Measurements from ENCODE around the gene ZNF888. TPM values are rescaled to one million over a fixed set of nuclear protein-coding genes. Genes with fewer than 3 reads are reported as not detected.
A peak's percentile ranks its signal among the peaks of the same experiment; 100 is the strongest.
"Not testable (repeated sequence)": the region's sequence is repeated elsewhere in the genome, so short reads cannot be mapped to it uniquely, and the experiment has no call there.

Gene ZNF888
- total and polyA plus RNA-seq, 5 donors from 2014 or later = 1.7 to 5.0 (median 2.4) TPM

- H3K4me3 Mint-ChIP-seq = peak within 1 kb of the TSS; percentile 85 to 96 (median 94)
- H3K9me3 ChIP-seq (ENCODE audit: control insufficient read depth in 2 of 2, low read length in 2 of 2) = peaks cover 3 to 15% of the 10 kb centered on the region in 2 experiments
- H3K4me1 Mint-ChIP-seq = peaks cover 5 to 34% (median 9%) of the 10 kb centered on the region in 4 donors
- not testable (repeated sequence) for H3K4me1 ChIP-seq (ENCODE audit: control insufficient read depth, insufficient read depth, low read length, poor library complexity, severe bottlenecking); H3K9me3 Mint-ChIP-seq; H3K27me3 ChIP-seq (ENCODE audit: control insufficient read depth, insufficient read depth, low read length); H3K27me3 Mint-ChIP-seq
- peak within 1 kb of the TSS; percentile 86 for H3K4me3 ChIP-seq (ENCODE audit: low read depth, low read length)
- H3K27ac ChIP-seq (ENCODE audit: insufficient read depth, low read length, poor library complexity, severe bottlenecking) = peak within 1 kb of the TSS; percentile 57
- DNase-seq (peak; percentile 55 to 79 (median 71)), ATAC-seq (ENCODE audit: low read depth in 2 of 2) (peak; percentile 98 to 99)
- H3K36me3 ChIP-seq (ENCODE audit: control insufficient read depth, insufficient read depth, low read length) = peaks cover 16% of the 10 kb centered on the region
- peaks cover 16% of the 10 kb centered on the region for H3K36me3 Mint-ChIP-seq
- peak within 1 kb of the TSS; percentile 88 to 96 (median 92) for H3K27ac Mint-ChIP-seq
Observed at GRCh38 chr19:52857378-52858191, 65.6 kb downstream of the ZNF888 start, which contains the start of gene ZNF468. TSS of gene ZNF468 (minus strand) at chr19:52857619. CDS start at chr19:52854272, 3,347 bp downstream.

GRCh38 chr19:52856540-52857377 is 66.5 kb downstream of the ZNF888 start:
- not testable (repeated sequence) for H3K4me1 ChIP-seq (ENCODE audit: control insufficient read depth, insufficient read depth, low read length, poor library complexity, severe bottlenecking); DNase-seq; H3K9me3 Mint-ChIP-seq; H3K27me3 Mint-ChIP-seq; H3K27me3 ChIP-seq (ENCODE audit: control insufficient read depth, insufficient read depth, low read length)
- peaks cover 5 to 34% (median 9%) of the 10 kb centered on the region in 4 donors for H3K4me1 Mint-ChIP-seq
- H3K36me3 Mint-ChIP-seq = peaks cover 16% of the 10 kb centered on the region
- Histone ChIP-seq H3K27ac (ENCODE audit: insufficient read depth, low read length, poor library complexity, severe bottlenecking) (peak overlapping the region; percentile 57), H3K9me3 (ENCODE audit: control insufficient read depth in 2 of 2, low read length in 2 of 2) (peaks cover 3 to 15% of the 10 kb centered on the region in 2 experiments), H3K4me3 (ENCODE audit: low read depth, low read length) (peak overlapping the region; percentile 86), H3K36me3 (ENCODE audit: control insufficient read depth, insufficient read depth, low read length) (peaks cover 23% of the 10 kb centered on the region)
- peak overlapping the region; percentile 85 to 96 (median 94) for H3K4me3 Mint-ChIP-seq
- H3K27ac Mint-ChIP-seq = peak overlapping the region; percentile 88 to 96 (median 92)
- ATAC-seq (ENCODE audit: low read depth in 2 of 2) = peak in 1 of 2 donors; percentile 5

Other genes with a start within 250 kb of the ZNF888 start
- 26.9 TPM for gene ZNF611, start 188.4 kb downstream of the ZNF888 start, total RNA-seq
- 10 to 100 TPM; 19.0 to 34.1 (median 24.2) TPM for gene ZNF611, start 188.4 kb downstream of the ZNF888 start, polyA plus RNA-seq
- gene ZNF600, start 136.6 kb downstream of the ZNF888 start, total RNA-seq = 22.3 TPM
- 10 to 100 TPM in 2 of 4 donors, 1 to 10 TPM in 2; 4.3 to 20.8 (median 14.3) TPM for gene ZNF600, start 136.6 kb downstream of the ZNF888 start, polyA plus RNA-seq
- 6.6 TPM for gene ZNF28, start 101.8 kb downstream of the ZNF888 start, total RNA-seq
- 10 to 100 TPM; 17.7 to 31.8 (median 21.5) TPM for gene ZNF28, start 101.8 kb downstream of the ZNF888 start, polyA plus RNA-seq
- gene ZNF468, start 65.8 kb downstream of the ZNF888 start, total RNA-seq = 14.9 TPM
- 10 to 100 TPM; 15.7 to 26.5 (median 18.0) TPM for gene ZNF468, start 65.8 kb downstream of the ZNF888 start, polyA plus RNA-seq
- 5.6 TPM for gene ZNF320, start 25.8 kb downstream of the ZNF888 start, total RNA-seq
- 1 to 10 TPM; 1.3 to 5.4 (median 1.8) TPM for gene ZNF320, start 25.8 kb downstream of the ZNF888 start, polyA plus RNA-seq
- 5.1 TPM for gene ZNF816, start 39.5 kb upstream of the ZNF888 start, total RNA-seq
- gene ZNF816, start 39.5 kb upstream of the ZNF888 start, polyA plus RNA-seq = 10 to 100 TPM; 10.6 to 25.1 (median 18.7) TPM
- gene ERVV-1, start 90.5 kb upstream of the ZNF888 start, total RNA-seq = not detected
- gene ERVV-1, start 90.5 kb upstream of the ZNF888 start, polyA plus RNA-seq = not detected
- gene ERVV-2, start 121.3 kb upstream of the ZNF888 start, total RNA-seq = not detected
- gene ERVV-2, start 121.3 kb upstream of the ZNF888 start, polyA plus RNA-seq = not detected
- gene ZNF160, start 180.0 kb upstream of the ZNF888 start, total RNA-seq = 47.1 TPM
- gene ZNF160, start 180.0 kb upstream of the ZNF888 start, polyA plus RNA-seq = 10 to 100 TPM; 19.5 to 25.8 (median 23.3) TPM
- gene ZNF415, start 209.5 kb upstream of the ZNF888 start, total RNA-seq = 0.49 TPM
- 1 to 10 TPM in 2 of 4 donors, not detected in 2; 1.1 to 3.4 TPM for gene ZNF415, start 209.5 kb upstream of the ZNF888 start, polyA plus RNA-seq
- gene ZNF347, start 235.6 kb upstream of the ZNF888 start, total RNA-seq = 3.2 TPM
- gene ZNF347, start 235.6 kb upstream of the ZNF888 start, polyA plus RNA-seq = 1 to 10 TPM; 3.7 to 8.8 (median 5.1) TPM